Endothelial cell of umbilical vein (primary cell): Measurements from ENCODE around the gene FKBP2. TPM values are rescaled to one million over a fixed set of nuclear protein-coding genes. Genes with fewer than 3 reads are reported as not detected.

ENCODE experiments used
- BruUV-seq: library from RNA; stranded (reverse); fragments of 400-500 nt; replicated peaks from 2 replicates; lab custom pipeline; 2021; lab: Mats Ljungman, UMichigan
- CTCF ChIA-PET: fragments of 300-600, 350-600 bp; sonication (Branson Sonifier 250); formaldehyde crosslinking; loops from one replicate; lab custom pipeline; 2021; ENCODE audit warnings: antibody characterized with exemption, inconsistent platforms; lab: Charles Lee
- POLR2A ChIA-PET: fragments of 300-600, 350-600 bp; sonication (Branson Sonifier 250); formaldehyde crosslinking; loops from one replicate; lab custom pipeline; 2021; ENCODE audit warnings: antibody characterized with exemption, inconsistent platforms; lab: Charles Lee
- DNase-seq: peaks from one replicate; pipeline ENCODE4 v3.0.0-alpha.2; 2011; ENCODE audit warnings: low read depth, low spot score
- FAIRE-seq: peaks from 2 replicates; lab custom pipeline; 2011; peaks lifted over from hg19 to GRCh38; lab: Jason Lieb, UNC
- H2AFZ ChIP-seq: 2 replicates; pipeline ENCODE4 v1.6.0; 2012; ENCODE audit warnings: low read depth, low read length, control low read depth, inconsistent platforms
- H3K27ac ChIP-seq: 2 replicates; pipeline ENCODE4 v1.5.1; 2011; ENCODE audit warnings: low read depth, mild to moderate bottlenecking, control low read depth, low read length, moderate library complexity; ENCODE audit not compliant: insufficient read depth
- H3K27me3 ChIP-seq, 2 experiments: 2 replicates each; pipeline versions ENCODE4 v1.6.0 to v1.6.1; 2011; ENCODE audit warnings: low read length in 2 of 2, mixed read lengths in 1 of 2; ENCODE audit not compliant: control insufficient read depth in 2 of 2, insufficient read depth in 2 of 2
- H3K36me3 ChIP-seq, 2 experiments: 2 replicates in 1 of 2; 3 replicates in 1 of 2; pipeline ENCODE4 v1.5.1; 2011; ENCODE audit warnings: low read length in 2 of 2, mild to moderate bottlenecking in 1 of 2, moderate library complexity in 1 of 2; ENCODE audit not compliant: control insufficient read depth in 2 of 2, insufficient read depth in 2 of 2; ENCODE audit errors: extremely low read depth in 1 of 2
- H3K4me1 ChIP-seq: 3 replicates; pipeline ENCODE4 v1.5.1; 2011; ENCODE audit warnings: mild to moderate bottlenecking, low read length; ENCODE audit not compliant: control insufficient read depth, insufficient read depth; ENCODE audit errors: extremely low read depth
- H3K4me2 ChIP-seq: 2 replicates; pipeline ENCODE4 v1.6.1; 2011; ENCODE audit warnings: low read length, control low read depth, mixed read lengths; ENCODE audit not compliant: insufficient read depth
- H3K4me3 ChIP-seq, 3 experiments: fragments of 200-600 bp in 1 of 3; sonication (generic), shearing (Covaris generic) in 1 of 3; replicated peaks in 1 of 3; 2 replicates each; pipeline ENCODE4 v1.5.1; 2011 to 2016; ENCODE audit warnings: control low read depth in 3 of 3, low read length in 3 of 3, mild to moderate bottlenecking in 2 of 3, inconsistent platforms in 1 of 3, low read depth in 1 of 3, moderate library complexity in 1 of 3; ENCODE audit not compliant: insufficient read depth in 1 of 3
- H3K79me2 ChIP-seq: 2 replicates; pipeline ENCODE4 v1.6.0; 2012; ENCODE audit warnings: low read length, inconsistent platforms; ENCODE audit not compliant: control insufficient read depth, insufficient read depth
- H3K9ac ChIP-seq: replicated peaks from 2 replicates; pipeline ENCODE3; 2011; ENCODE audit warnings: low read length, control low read depth; ENCODE audit not compliant: insufficient read depth; ENCODE audit errors: extremely low read depth
- H3K9me1 ChIP-seq: replicated peaks from 3 replicates; pipeline ENCODE4 v1.6.0; 2011; ENCODE audit warnings: mild to moderate bottlenecking, low read length; ENCODE audit not compliant: control insufficient read depth, insufficient read depth; ENCODE audit errors: extremely low read depth
- H3K9me3 ChIP-seq: replicated peaks from 2 replicates; pipeline ENCODE4 v1.5.1; 2012; ENCODE audit warnings: low read length, inconsistent platforms; ENCODE audit not compliant: control insufficient read depth, insufficient read depth
- H4K20me1 ChIP-seq: replicated peaks from 2 replicates; pipeline ENCODE3; 2011; ENCODE audit warnings: mild to moderate bottlenecking, low read length; ENCODE audit not compliant: control insufficient read depth, insufficient read depth; ENCODE audit errors: extremely low read depth
- CTCF ChIP-seq, 2 donors: IDR thresholded peaks; 1 replicate in 1 of 2; 2 replicates in 1 of 2; pipeline ENCODE4 v1.5.1; 2011; ENCODE audit warnings: low read length in 2 of 2, mild to moderate bottlenecking in 2 of 2, moderate library complexity in 2 of 2, control low read depth in 1 of 2, inconsistent platforms in 1 of 2, low read depth in 1 of 2; ENCODE audit not compliant: insufficient read depth in 1 of 2; ENCODE audit errors: extremely low read depth in 1 of 2
- EZH2 ChIP-seq: IDR thresholded peaks from 2 replicates; pipeline ENCODE4 v1.6.1; 2012; ENCODE audit warnings: borderline replicate concordance, low read depth, mild to moderate bottlenecking, moderate library complexity, low read length, inconsistent platforms; ENCODE audit not compliant: severe bottlenecking
- FOS ChIP-seq: IDR thresholded peaks from 2 replicates; pipeline ENCODE4 v1.6.1; 2011; ENCODE audit warnings: mild to moderate bottlenecking, low read length, moderate library complexity, borderline replicate concordance; ENCODE audit not compliant: insufficient read depth
- GATA2 ChIP-seq: IDR thresholded peaks from 2 replicates; pipeline ENCODE4 v1.7.0; 2011; ENCODE audit warnings: low read depth, mild to moderate bottlenecking, moderate library complexity, mixed read lengths, low read length; ENCODE audit not compliant: insufficient read length, insufficient read depth
- JUN ChIP-seq: IDR thresholded peaks from 2 replicates; pipeline ENCODE4 v1.6.1; 2011; ENCODE audit warnings: borderline replicate concordance, low read depth; ENCODE audit not compliant: insufficient read length, insufficient read depth
- MAX ChIP-seq: IDR thresholded peaks from 2 replicates; pipeline ENCODE4 v1.6.1; 2011; ENCODE audit not compliant: insufficient read depth, insufficient read length
- MYC ChIP-seq: IDR thresholded peaks from one replicate; pipeline ENCODE4 v1.6.1; 2011; ENCODE audit warnings: mild to moderate bottlenecking, low read depth, low read length
- POLR2A ChIP-seq: IDR thresholded peaks from 2 replicates; pipeline ENCODE4 v1.6.1; 2012; ENCODE audit warnings: low read depth, mild to moderate bottlenecking, control low read depth, low read length
- POLR2AphosphoS5 ChIP-seq: IDR thresholded peaks from 2 replicates; pipeline ENCODE4 v1.6.1; 2012; ENCODE audit warnings: low read depth, mild to moderate bottlenecking, control low read depth, low read length, moderate library complexity; ENCODE audit not compliant: insufficient read depth
- dilution Hi-C: fragments of 300-500 bp; cut with MboI; formaldehyde crosslinking; loops from one replicate; pipeline ENCODE4 v1.15.0; 2019; ENCODE audit warnings: low sequenced_read_pairs; ENCODE audit not compliant: extremely low pct_ligation_motif_present
- intact Hi-C: fragments of 100-400 bp; cut with micrococcal nuclease; formaldehyde crosslinking; loops from one replicate; pipeline ENCODE4 v1.10.0; 2022
- polyA plus RNA-seq, 4 experiments: library from polyadenylated mRNA; depleted of rRNA in 3 of 4; stranded (reverse) in 3 of 4; unstranded in 1 of 4; fragments of >200 nt; gene quantifications; 2 replicates each; pipeline versions ENCODE4 v1.2.1 to v1.2.3, GENCODE V29; 2011 to 2012; ENCODE audit warnings: missing spikeins in 1 of 4
- total RNA-seq: library from RNA; stranded (reverse); gene quantifications from 2 replicates; pipeline ENCODE4 v1.2.3, GENCODE V29; 2021

FKBP2 gene
- total and polyA plus RNA-seq, 2 donors (not counting 3 experiments of a cell fraction or from before 2014, with no cell fraction given), result 48.5 to 74.4 TPM

- H3K9me3 ChIP-seq, result no peaks in the 10 kb centered on the region
- no peak overlapping the region for H2AFZ ChIP-seq
- H4K20me1 ChIP-seq, result no peaks in the 10 kb centered on the region
- no peaks in the 10 kb centered on the region for H3K9me1 ChIP-seq
- no peak overlapping the region for H3K4me2 ChIP-seq
- dilution Hi-C loops (no loop called here), intact Hi-C loops (no loop called here)
- TF ChIP-seq CTCF (IDR thresholded peaks at IDR 0.05; ENCODE audit: extremely low read depth in 1 of 2, insufficient read depth in 1 of 2, low read depth in 1 of 2, low read length in 2 of 2) (no peak), POLR2A (no peak), FOS (no peak), EZH2 (no peak), MAX (no peak), POLR2AphosphoS5 (no peak), JUN (no peak), GATA2 (no peak), MYC (no peak)
- H3K27ac ChIP-seq, result no peak overlapping the region
- peaks cover 2 to 20% of the 10 kb centered on the region in 2 experiments for H3K36me3 ChIP-seq
- ChIA-PET CTCF (interaction anchor here (0.6 to 1.3 kb wide), 2 partner anchors 9 to 15 kb away, joined by 3 to 6 read pairs; no protein-coding TSS in a partner anchor), POLR2A (interaction anchor here (0.9 kb wide), 1 partner anchor 15 kb away, joined by 3 read pairs; no protein-coding TSS in a partner anchor)
- no peak overlapping the region for H3K4me3 ChIP-seq
- H3K27me3 ChIP-seq, result no peaks in the 10 kb centered on the region
- no TSS peak for BruUV-seq
- peaks cover 32% of the 10 kb centered on the region for H3K79me2 ChIP-seq
- no peak for FAIRE-seq
- no peak overlapping the region for H3K9ac ChIP-seq
- no peak for DNase-seq
- H3K4me1 ChIP-seq, result peaks cover 24% of the 10 kb centered on the region
Observed at GRCh38 chr11:64253481-64253880, 12.6 kb downstream of the FKBP2 start.
